Stimulated activated naive CD8-positive, alpha-beta T cell treated with anti-CD3 and anti-CD28 coated beads, Interleukin-15, amount 100 ng/mL, for 72 hours (primary cell): ENCODE measurements around the gene GSE1.
A peak's percentile ranks its signal among the peaks of the same experiment; 100 is the strongest.

ENCODE experiments used
- ATAC-seq: fragments of 150-1000 bp; cut with Tn5 transposase; 2 replicates; pipeline ENCODE4 v1.10.0; 2021; ENCODE audit warnings: mild to moderate bottlenecking, moderate library complexity
- DNase-seq, 2 donors: peaks; one replicate each; pipeline ENCODE4 v3.0.0; 2021 to 2022
- H3K27ac Mint-ChIP-seq, 2 donors: one replicate each; pipeline ENCODE4 v1.8.0; 2022; ENCODE audit warnings: mild to moderate bottlenecking in 2 of 2, mixed read lengths in 2 of 2, moderate library complexity in 2 of 2
- H3K27me3 Mint-ChIP-seq: one replicate; pipeline ENCODE4 v1.8.0; 2022; ENCODE audit warnings: mixed read lengths
- H3K4me1 Mint-ChIP-seq: one replicate; pipeline ENCODE4 v1.8.0; 2022; ENCODE audit warnings: mild to moderate bottlenecking, mixed read lengths
- H3K4me3 Mint-ChIP-seq, 2 donors: one replicate each; pipeline ENCODE4 v1.8.0; 2022; ENCODE audit warnings: mild to moderate bottlenecking in 2 of 2, mixed read lengths in 2 of 2, moderate library complexity in 1 of 2
- H3K9me3 Mint-ChIP-seq, 2 donors: one replicate each; pipeline ENCODE4 v1.8.0; 2022; ENCODE audit warnings: mixed read lengths in 2 of 2

GSE1 gene

DNA sequence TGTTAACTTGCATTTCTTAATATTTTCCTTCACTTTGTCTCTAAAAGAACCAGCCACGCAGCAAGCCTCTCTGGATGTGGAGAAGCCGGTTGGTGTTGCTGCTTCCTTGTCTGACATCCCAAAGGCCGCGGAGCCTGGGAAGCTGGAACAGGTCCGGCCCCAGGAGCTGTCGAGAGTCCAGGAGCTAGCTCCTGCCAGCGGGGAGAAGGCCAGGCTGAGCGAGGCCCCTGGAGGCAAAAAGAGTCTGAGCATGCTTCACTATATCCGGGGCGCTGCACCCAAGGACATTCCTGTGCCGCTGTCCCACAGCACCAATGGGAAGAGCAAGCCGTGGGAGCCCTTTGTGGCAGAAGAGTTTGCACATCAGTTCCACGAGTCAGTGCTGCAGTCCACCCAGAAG is 52.8 kb downstream of the GSE1 start:
- Mint-ChIP-seq H3K27ac (peak overlapping the region in 1 of 2 donors; percentile 85), H3K27me3 (no peaks in the 10 kb centered on the region), H3K4me1 (no peaks in the 10 kb centered on the region), H3K9me3 (no peaks in the 10 kb centered on the region), H3K4me3 (no peak overlapping the region)
- ATAC-seq (no peak), DNase-seq (no peak)

DNA sequence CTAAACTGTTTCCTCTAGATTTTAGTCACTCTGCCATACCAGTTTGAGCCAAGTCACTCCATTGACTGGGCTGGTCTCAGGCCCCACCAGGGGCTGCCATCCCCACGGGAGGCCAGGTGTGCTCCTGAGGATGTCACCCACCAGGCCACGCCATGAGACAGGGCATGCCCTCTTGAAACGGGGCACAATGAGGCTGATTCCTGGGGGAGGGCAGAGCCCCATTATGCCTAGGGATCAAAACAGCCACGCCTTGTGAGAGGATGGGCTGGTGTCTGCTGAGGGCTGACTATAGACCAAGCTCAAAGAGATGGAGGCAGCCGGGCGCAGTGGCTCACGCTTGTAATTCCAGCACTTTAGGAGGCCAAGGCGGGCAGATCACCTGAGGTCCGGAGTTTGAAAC is 54.1 kb downstream of the GSE1 start:
- Mint-ChIP-seq H3K9me3 (no peaks in the 10 kb centered on the region), H3K27me3 (no peaks in the 10 kb centered on the region), H3K27ac (peak overlapping the region in 1 of 2 donors; percentile 59), H3K4me1 (no peaks in the 10 kb centered on the region), H3K4me3 (no peak overlapping the region)
- ATAC-seq (no peak), DNase-seq (no peak)

GRCh38 chr16:85667841-85668413 is 54.8 kb downstream of the GSE1 start:
- no peaks in the 10 kb centered on the region for H3K9me3 Mint-ChIP-seq
- peak; percentile 6 for ATAC-seq

GRCh38 chr16:85668676-85669424 is 55.7 kb downstream of the GSE1 start:
- DNase-seq (no peak), ATAC-seq (no peak)
- no peaks in the 10 kb centered on the region for H3K4me1 Mint-ChIP-seq
- no peak overlapping the region for H3K4me3 Mint-ChIP-seq
- no peak overlapping the region for H3K27ac Mint-ChIP-seq
- H3K27me3 Mint-ChIP-seq: no peaks in the 10 kb centered on the region
- no peaks in the 10 kb centered on the region for H3K9me3 Mint-ChIP-seq

More at GRCh38 chr16:85667841-85668413, 54.8 kb downstream of the GSE1 start:
- DNase-seq: no peak
- H3K4me3 Mint-ChIP-seq: no peak overlapping the region
- no peaks in the 10 kb centered on the region for H3K27me3 Mint-ChIP-seq
- H3K27ac Mint-ChIP-seq: peak overlapping the region; percentile 6 to 75
- H3K4me1 Mint-ChIP-seq: no peaks in the 10 kb centered on the region

DNA sequence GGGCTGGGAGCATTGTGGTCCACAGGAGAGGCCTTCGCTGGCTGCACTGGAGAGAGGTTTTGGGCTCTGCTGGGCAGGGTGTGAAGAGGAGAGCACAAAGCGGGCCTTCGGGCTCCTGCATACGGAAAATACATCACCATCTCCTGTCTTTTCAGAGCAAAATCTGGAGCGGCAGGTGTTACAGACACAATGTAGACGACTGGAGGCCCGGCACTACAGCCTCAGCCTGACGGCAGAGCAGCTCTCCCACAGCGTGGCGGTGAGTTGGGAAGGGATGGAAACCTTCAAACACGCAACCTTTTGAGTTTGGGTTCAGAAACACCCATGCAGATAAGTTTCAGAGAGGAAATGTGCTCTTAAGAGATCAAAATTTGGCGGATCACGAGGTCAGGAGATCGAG is 57.7 kb downstream of the GSE1 start:
- H3K27ac Mint-ChIP-seq: peak overlapping the region in 1 of 2 donors; percentile 81
- DNase-seq: no peak
- H3K9me3 Mint-ChIP-seq: no peaks in the 10 kb centered on the region
- no peak overlapping the region for H3K4me3 Mint-ChIP-seq
- no peaks in the 10 kb centered on the region for H3K27me3 Mint-ChIP-seq
- ATAC-seq: no peak
- H3K4me1 Mint-ChIP-seq: peaks cover 15% of the 10 kb centered on the region

DNA sequence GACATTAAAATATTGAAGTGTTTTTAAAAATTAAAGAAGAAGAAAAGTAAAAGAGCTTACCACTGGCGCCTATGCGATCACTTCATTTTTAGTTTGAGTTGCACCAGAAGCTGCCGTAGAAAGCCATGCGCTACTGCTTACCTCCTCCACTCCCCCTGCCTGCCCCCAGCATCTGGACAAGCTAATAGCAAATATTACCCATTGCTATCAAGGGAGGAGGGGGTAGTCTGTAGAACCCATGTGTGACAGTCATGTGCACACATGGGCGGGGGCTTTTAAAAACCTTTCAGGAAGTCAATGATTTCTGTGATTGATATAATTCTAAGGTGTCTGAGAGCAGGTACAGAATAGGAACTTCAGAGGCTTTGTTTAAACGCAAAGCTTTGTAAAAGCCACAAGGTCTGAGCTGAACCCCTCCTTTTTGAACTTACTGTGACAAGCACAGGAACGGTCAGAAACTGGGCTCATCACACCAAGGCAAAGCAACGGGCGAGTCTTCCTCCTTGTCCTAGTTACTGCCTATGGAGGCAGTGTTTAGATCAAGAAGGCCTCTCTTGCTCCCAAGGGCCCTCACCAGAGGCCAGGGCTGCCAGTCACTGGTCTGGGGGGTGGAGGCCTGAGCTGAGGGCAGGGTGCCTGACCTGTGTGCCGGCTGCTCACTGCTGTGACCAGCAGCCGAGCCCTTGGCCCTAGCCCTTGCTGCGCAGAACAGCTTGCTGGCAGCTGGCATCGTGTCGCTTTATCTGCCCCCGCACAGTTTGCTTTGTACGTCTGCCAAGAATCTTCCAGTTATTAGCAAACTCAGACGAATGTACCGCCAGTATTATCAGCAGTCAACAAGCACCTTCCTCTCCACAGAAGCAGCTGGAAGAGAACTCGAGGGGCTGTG is 60.7 kb downstream of the GSE1 start:
- no peak for ATAC-seq
- peak overlapping the region; percentile 35 to 89 for H3K27ac Mint-ChIP-seq
- H3K4me1 Mint-ChIP-seq: peaks cover 16% of the 10 kb centered on the region
- H3K27me3 Mint-ChIP-seq: no peaks in the 10 kb centered on the region
- H3K4me3 Mint-ChIP-seq: no peak overlapping the region
- no peak for DNase-seq
- H3K9me3 Mint-ChIP-seq: no peaks in the 10 kb centered on the region

GRCh38 chr16:85674418-85674755 is 61.3 kb downstream of the GSE1 start:
- Mint-ChIP-seq H3K27ac (peak overlapping the region; percentile 35 to 89), H3K9me3 (no peaks in the 10 kb centered on the region), H3K27me3 (no peaks in the 10 kb centered on the region), H3K4me1 (peaks cover 16% of the 10 kb centered on the region), H3K4me3 (no peak overlapping the region)
- no peak for ATAC-seq
- DNase-seq: no peak

- peak overlapping the region in 1 of 2 donors; percentile 57 for H3K27ac Mint-ChIP-seq
- peaks cover 16% of the 10 kb centered on the region for H3K4me1 Mint-ChIP-seq
- DNase-seq: no peak
- no peak overlapping the region for H3K4me3 Mint-ChIP-seq
- ATAC-seq: peak; percentile 42
- no peaks in the 10 kb centered on the region for H3K27me3 Mint-ChIP-seq
- no peaks in the 10 kb centered on the region for H3K9me3 Mint-ChIP-seq
Measured at GRCh38 chr16:85674828-85675227, 61.7 kb downstream of the GSE1 start.

- Mint-ChIP-seq H3K4me1 (peaks cover 16% of the 10 kb centered on the region), H3K9me3 (no peaks in the 10 kb centered on the region), H3K27me3 (no peaks in the 10 kb centered on the region), H3K27ac (peak overlapping the region in 1 of 2 donors; percentile 78), H3K4me3 (no peak overlapping the region)
- no peak for DNase-seq
- ATAC-seq: no peak
Measured at GRCh38 chr16:85675251-85675874, 62.2 kb downstream of the GSE1 start.

DNA sequence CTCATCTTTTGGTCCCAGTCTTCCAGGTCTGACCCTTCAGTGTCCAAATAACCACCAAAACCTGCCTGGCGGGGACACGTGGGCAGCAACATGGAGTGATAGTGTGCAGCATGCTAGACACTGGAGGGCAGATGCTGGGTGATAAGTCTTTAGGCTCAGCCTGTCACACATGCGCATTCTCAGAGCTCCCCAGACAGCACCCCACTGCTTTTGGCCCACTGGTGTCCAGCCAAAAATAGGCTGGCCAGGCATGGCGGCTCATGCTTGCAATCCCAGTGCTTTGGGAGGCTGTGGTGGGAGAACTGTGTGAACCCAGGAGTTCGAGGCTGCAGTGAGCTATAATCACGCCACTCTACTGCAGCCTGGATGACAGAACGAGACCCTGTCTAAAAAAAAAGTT is 63.3 kb downstream of the GSE1 start:
- Mint-ChIP-seq H3K4me1 (peaks cover 20% of the 10 kb centered on the region), H3K4me3 (no peak overlapping the region), H3K27me3 (no peaks in the 10 kb centered on the region), H3K27ac (no peak overlapping the region), H3K9me3 (no peaks in the 10 kb centered on the region)
- no peak for DNase-seq
- no peak for ATAC-seq

DNA sequence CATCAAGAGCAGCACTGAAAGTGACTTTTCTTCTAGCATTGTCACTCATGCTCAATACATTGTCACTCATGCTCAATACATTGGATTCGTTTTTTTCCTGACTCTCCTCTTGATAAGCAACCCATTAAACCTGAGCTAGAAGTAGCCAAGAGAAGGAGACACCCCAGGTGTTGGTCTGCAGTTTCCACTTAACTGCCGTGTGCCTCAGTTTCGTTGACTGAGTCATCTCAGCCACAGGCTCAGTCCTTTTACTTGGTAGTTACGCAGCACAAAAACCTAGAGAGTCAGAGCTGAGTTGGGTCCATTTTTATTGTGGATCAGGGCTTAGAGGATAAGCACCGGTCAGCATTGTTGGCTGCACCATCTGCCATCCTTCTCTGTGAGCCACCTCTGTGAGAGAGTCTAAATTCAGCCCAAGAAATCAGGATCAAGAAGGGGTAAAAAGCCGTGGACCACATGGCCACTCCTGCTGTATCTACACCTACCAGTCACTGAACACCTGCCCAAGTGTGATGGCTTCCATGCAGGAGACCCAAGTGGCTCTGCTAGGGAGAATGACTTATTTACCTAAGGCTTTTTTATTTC is 64.4 kb downstream of the GSE1 start:
- ATAC-seq (no peak), DNase-seq (no peak)
- H3K4me1 Mint-ChIP-seq: peaks cover 20% of the 10 kb centered on the region
- peak overlapping the region in 1 of 2 donors; percentile 46 for H3K27ac Mint-ChIP-seq
- no peaks in the 10 kb centered on the region for H3K9me3 Mint-ChIP-seq
- H3K4me3 Mint-ChIP-seq: no peak overlapping the region
- no peaks in the 10 kb centered on the region for H3K27me3 Mint-ChIP-seq

- H3K27ac Mint-ChIP-seq: no peak overlapping the region
- H3K4me1 Mint-ChIP-seq: peaks cover 20% of the 10 kb centered on the region
- DNase-seq (no peak), ATAC-seq (no peak)
- no peaks in the 10 kb centered on the region for H3K27me3 Mint-ChIP-seq
- no peak overlapping the region for H3K4me3 Mint-ChIP-seq
- no peaks in the 10 kb centered on the region for H3K9me3 Mint-ChIP-seq
Measured at GRCh38 chr16:85678016-85678415, 64.9 kb downstream of the GSE1 start.

DNA sequence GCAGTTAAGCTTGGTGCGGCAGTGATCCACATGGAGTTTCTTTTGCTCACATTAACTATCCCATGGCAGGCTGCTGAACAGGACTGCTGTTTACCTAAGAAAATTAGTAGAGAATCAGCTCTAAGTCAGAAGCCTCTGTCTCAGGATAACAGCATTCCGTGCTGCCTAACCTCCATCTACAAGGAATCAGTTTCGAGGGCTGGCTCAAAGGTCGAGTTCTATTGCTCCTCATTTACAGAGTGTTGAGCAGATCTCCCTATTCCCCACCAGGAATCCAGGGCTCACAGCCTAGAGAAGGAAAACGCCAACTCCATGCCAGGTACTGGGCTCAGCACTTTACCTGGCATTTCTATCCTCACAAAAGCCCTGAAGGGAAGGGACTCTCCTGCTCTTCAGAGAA is 65.7 kb downstream of the GSE1 start:
- Mint-ChIP-seq H3K27me3 (no peaks in the 10 kb centered on the region), H3K4me1 (peaks cover 20% of the 10 kb centered on the region), H3K27ac (peak overlapping the region in 1 of 2 donors; percentile 57), H3K4me3 (no peak overlapping the region), H3K9me3 (no peaks in the 10 kb centered on the region)
- DNase-seq (no peak), ATAC-seq (no peak)

DNA sequence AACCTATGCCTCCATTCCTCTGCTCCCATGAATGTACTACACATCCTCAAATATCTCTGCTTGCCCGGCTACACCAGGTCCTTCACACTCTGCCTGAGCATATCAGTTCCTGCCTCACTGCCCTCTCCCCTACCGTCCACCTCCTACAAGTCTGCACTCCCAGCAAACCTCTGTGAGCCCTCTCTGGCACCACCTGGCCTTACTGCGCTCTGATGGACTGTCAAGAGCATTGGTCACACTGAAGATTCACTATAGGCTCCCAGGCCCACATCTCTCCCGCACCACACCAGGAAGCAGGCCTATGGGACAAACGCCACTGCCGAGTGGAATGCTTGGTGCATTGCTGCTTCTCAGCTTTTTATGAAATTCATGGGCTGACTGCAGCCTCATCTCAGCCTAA is 66.7 kb downstream of the GSE1 start:
- no peak for DNase-seq
- no peak for ATAC-seq
- H3K27ac Mint-ChIP-seq: no peak overlapping the region
- H3K27me3 Mint-ChIP-seq: no peaks in the 10 kb centered on the region
- H3K4me1 Mint-ChIP-seq: peaks cover 14% of the 10 kb centered on the region
- no peaks in the 10 kb centered on the region for H3K9me3 Mint-ChIP-seq
- H3K4me3 Mint-ChIP-seq: no peak overlapping the region

DNA sequence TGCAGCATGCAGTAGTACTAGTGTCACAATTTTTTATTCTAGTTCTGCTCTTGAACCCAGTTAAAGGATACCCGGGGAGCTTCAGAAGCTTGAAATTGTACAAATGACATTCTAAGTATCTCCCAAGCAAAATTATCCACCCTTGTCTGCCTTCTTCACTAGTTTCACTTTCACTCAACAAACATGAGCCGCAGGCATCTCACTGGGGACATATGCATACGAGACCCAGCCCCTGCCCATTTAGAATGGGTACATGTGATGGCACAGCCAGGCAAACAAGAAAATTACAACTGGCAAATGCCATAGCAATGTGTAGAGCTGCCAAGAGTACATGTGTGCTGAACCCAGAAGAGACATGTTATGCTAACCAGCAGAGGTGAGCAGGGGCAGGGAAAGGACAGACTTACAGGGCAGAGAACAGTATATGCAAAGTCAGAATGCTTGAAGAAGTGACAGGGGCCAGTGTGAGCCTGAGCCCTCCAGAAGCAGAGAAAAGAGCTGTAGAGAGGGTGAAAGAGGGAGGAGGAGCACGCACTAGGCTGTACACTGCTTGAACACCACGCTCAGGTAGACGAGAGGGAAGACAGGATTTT is 67.3 kb downstream of the GSE1 start:
- ATAC-seq (no peak), DNase-seq (no peak)
- no peaks in the 10 kb centered on the region for H3K9me3 Mint-ChIP-seq
- peak overlapping the region; percentile 30 to 61 for H3K27ac Mint-ChIP-seq
- H3K27me3 Mint-ChIP-seq: no peaks in the 10 kb centered on the region
- no peak overlapping the region for H3K4me3 Mint-ChIP-seq
- peaks cover 8% of the 10 kb centered on the region for H3K4me1 Mint-ChIP-seq
